ENCODE data around the gene COG5.

COG5 gene

GRCh38 chr7:107392830-107393229 lies 170.9 kb downstream of the COG5 start:
- TF ChIP-seq, protein P1, sequence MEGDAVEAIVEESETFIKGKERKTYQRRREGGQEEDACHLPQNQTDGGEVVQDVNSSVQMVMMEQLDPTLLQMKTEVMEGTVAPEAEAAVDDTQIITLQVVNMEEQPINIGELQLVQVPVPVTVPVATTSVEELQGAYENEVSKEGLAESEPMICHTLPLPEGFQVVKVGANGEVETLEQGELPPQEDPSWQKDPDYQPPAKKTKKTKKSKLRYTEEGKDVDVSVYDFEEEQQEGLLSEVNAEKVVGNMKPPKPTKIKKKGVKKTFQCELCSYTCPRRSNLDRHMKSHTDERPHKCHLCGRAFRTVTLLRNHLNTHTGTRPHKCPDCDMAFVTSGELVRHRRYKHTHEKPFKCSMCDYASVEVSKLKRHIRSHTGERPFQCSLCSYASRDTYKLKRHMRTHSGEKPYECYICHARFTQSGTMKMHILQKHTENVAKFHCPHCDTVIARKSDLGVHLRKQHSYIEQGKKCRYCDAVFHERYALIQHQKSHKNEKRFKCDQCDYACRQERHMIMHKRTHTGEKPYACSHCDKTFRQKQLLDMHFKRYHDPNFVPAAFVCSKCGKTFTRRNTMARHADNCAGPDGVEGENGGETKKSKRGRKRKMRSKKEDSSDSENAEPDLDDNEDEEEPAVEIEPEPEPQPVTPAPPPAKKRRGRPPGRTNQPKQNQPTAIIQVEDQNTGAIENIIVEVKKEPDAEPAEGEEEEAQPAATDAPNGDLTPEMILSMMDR (conservative IDR thresholded peaks at IDR 0.05; ENCODE audit: low read depth, low read length), result no peak
- Histone ChIP-seq H3K79me2 (ENCODE audit: insufficient read depth, low read depth) (no peaks in the 10 kb centered on the region), H3K27ac (no peak overlapping the region), H3K4me2 (no peak overlapping the region), H4K20me1 (ENCODE audit: insufficient read depth) (no peaks in the 10 kb centered on the region), H3K9ac (no peak overlapping the region), H3K36me3 (ENCODE audit: insufficient read depth) (no peaks in the 10 kb centered on the region), H3K27me3 (ENCODE audit: insufficient read depth, low read depth) (no peaks in the 10 kb centered on the region), H2AFZ (ENCODE audit: low read depth) (no peak overlapping the region), H3K4me3 (IDR thresholded peaks at IDR 0.05; ENCODE audit: insufficient read depth, low read depth, low read length) (no peak overlapping the region), H3K4me1 (ENCODE audit: low read depth, poor library complexity, severe bottlenecking) (no peaks in the 10 kb centered on the region)

GRCh38 chr7:107390916-107391315 lies 172.8 kb downstream of the COG5 start:
- Histone ChIP-seq H3K4me2 (no peak overlapping the region), H4K20me1 (ENCODE audit: insufficient read depth) (no peaks in the 10 kb centered on the region), H3K4me1 (ENCODE audit: low read depth, poor library complexity, severe bottlenecking) (no peaks in the 10 kb centered on the region), H3K27me3 (ENCODE audit: insufficient read depth, low read depth) (no peaks in the 10 kb centered on the region), H3K79me2 (ENCODE audit: insufficient read depth, low read depth) (no peaks in the 10 kb centered on the region), H3K36me3 (ENCODE audit: insufficient read depth) (no peaks in the 10 kb centered on the region), H3K4me3 (IDR thresholded peaks at IDR 0.05; ENCODE audit: insufficient read depth, low read depth, low read length) (no peak overlapping the region), H3K27ac (no peak overlapping the region), H2AFZ (ENCODE audit: low read depth) (no peak overlapping the region), H3K9ac (no peak overlapping the region)
- TF ChIP-seq, protein P1 (conservative IDR thresholded peaks at IDR 0.05; ENCODE audit: low read depth, low read length), result no peak

- no peak overlapping the region for H3K4me3 ChIP-seq (IDR thresholded peaks at IDR 0.05; ENCODE audit: insufficient read depth, low read depth, low read length)
- H3K9ac ChIP-seq, result no peak overlapping the region
Measured at GRCh38 chr7:107388604-107389003, 175.1 kb downstream of the COG5 start.

DNA sequence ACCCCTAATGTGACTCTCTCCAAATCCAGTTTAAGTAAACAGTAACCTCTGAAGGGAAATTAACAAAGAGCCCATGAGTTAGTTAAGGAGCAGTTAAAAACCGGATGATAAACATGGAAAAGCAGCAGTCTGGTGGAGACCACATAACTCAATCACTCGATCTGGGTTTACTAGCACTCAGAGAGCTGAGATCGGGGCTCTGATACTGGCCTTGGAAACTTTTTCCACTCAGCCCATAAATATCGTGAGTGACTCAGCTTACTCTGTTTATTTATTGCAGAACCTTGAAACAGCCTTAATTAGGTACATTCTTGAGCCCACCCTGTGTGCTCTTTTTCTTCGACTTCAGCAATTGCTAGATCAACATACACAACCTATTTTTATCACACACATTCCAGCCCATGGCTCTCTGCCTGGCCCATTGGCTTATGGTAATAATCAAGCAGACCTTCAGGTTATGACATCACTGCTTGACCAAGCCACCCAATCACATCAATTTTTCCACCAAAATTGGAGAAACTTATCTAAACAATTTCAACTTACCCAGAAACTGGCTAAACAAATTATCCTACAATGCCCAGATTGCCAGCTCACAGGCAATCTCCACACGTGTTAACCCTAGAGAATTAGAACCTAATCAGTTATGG lies 176.0 kb downstream of the COG5 start:
- TF ChIP-seq, protein P1 (conservative IDR thresholded peaks at IDR 0.05; ENCODE audit: low read depth, low read length), result no peak
- Histone ChIP-seq H3K36me3 (ENCODE audit: insufficient read depth) (no peaks in the 10 kb centered on the region), H3K27ac (no peak overlapping the region), H2AFZ (ENCODE audit: low read depth) (no peak overlapping the region), H3K4me3 (IDR thresholded peaks at IDR 0.05; ENCODE audit: insufficient read depth, low read depth, low read length) (no peak overlapping the region), H3K27me3 (ENCODE audit: insufficient read depth, low read depth) (no peaks in the 10 kb centered on the region), H3K9ac (no peak overlapping the region), H3K79me2 (ENCODE audit: insufficient read depth, low read depth) (no peaks in the 10 kb centered on the region), H4K20me1 (ENCODE audit: insufficient read depth) (no peaks in the 10 kb centered on the region), H3K4me2 (no peak overlapping the region), H3K4me1 (ENCODE audit: low read depth, poor library complexity, severe bottlenecking) (no peaks in the 10 kb centered on the region)

More at GRCh38 chr7:107388604-107389003, 175.1 kb downstream of the COG5 start:
- H4K20me1 ChIP-seq (ENCODE audit: insufficient read depth), result no peaks in the 10 kb centered on the region
- no peaks in the 10 kb centered on the region for H3K27me3 ChIP-seq (ENCODE audit: insufficient read depth, low read depth)
- H3K27ac ChIP-seq, result no peak overlapping the region
- TF ChIP-seq, protein P1 (conservative IDR thresholded peaks at IDR 0.05; ENCODE audit: low read depth, low read length), result no peak
- no peaks in the 10 kb centered on the region for H3K36me3 ChIP-seq (ENCODE audit: insufficient read depth)
- H3K4me2 ChIP-seq, result no peak overlapping the region
- H3K79me2 ChIP-seq (ENCODE audit: insufficient read depth, low read depth), result no peaks in the 10 kb centered on the region
- H3K4me1 ChIP-seq (ENCODE audit: low read depth, poor library complexity, severe bottlenecking), result no peaks in the 10 kb centered on the region
- no peak overlapping the region for H2AFZ ChIP-seq (ENCODE audit: low read depth)

Measured in KMS-11 (cell line).